GM19025 (cell line): ENCODE results near the gene NPHP3.
A peak's percentile ranks its signal among the peaks of the same experiment; 100 is the strongest.
"Not testable (repeated sequence)": the region's sequence is repeated elsewhere in the genome, so short reads cannot be mapped to it uniquely, and the experiment has no call there.

Experiments
- ATAC-seq: cut with Tn5 transposase; IDR thresholded peaks from one replicate; pipeline ENCODE4 v1.9.1; 2021; ENCODE audit warnings: mild to moderate bottlenecking, low read depth, moderate library complexity; ENCODE audit not compliant: unreplicated experiment

Gene NPHP3

DNA sequence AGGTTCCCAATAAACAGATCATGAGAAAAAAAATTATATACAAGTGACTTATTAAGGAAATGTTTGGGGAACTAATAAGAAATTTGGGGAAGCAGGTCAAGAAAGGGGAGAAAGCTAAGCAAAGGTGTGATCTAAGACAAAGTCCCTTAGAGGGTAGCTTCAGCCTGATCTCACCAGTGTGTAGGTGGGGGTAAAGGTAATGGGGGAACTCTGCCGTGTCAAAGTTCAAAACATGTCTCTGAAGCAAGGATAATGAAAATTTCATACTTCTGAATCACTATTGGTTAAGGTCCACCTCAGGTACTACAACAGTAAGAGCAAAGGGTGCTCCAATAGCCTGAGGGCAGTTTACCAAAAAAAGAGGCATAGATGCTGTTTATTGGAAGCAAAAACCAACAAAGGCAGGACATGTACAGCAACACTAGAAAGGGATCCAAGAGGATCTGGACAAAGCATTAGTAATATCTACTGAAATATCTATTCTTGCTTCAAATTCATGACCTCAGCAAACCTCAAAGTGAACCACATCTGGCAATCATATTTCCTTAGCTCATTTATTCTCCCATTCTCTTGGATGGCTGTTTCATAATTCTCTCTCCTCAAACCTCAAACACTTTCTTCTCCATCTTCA, 69.5 kb downstream of the NPHP3 start:
- ATAC-seq, result no peak

DNA sequence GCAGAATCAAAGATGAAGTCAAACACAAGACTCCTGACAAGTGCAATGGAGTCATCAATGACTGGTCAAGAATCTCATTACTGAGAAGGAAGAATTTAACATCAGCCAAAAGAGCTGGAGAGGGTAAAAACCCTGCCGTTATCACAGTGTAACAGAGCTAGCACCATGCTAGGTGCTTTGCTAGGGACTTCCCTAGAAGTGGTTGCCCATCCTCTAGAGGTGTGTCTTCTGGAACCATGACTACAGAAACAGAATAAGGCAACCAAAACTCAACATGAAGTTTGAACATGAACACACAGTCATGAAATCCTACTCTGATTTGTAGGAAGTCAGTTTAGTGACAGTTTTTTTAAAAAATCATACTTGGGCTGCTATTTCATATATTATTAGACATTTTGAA, 72.1 kb downstream of the NPHP3 start:
- ATAC-seq, result peak; percentile 46

DNA sequence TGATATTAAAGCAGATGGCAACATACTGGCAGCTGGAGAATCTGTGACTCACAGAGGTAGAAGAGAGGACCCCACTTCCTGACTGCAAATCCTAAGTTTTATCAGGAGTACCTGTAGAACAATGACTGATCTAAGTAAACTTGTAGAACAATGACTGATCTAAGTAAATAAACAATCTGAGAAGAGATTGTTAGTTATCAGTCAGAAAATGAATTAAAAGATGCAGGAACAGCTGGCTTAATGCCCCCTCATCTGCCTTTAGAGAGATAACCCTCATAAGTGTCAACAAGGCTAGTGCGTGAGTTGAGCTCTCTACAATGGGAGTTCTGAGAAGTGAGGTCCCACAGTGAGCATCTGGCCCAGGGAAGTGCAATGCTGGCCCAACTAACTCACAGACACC, 77.2 kb downstream of the NPHP3 start:
- ATAC-seq, result no peak

DNA sequence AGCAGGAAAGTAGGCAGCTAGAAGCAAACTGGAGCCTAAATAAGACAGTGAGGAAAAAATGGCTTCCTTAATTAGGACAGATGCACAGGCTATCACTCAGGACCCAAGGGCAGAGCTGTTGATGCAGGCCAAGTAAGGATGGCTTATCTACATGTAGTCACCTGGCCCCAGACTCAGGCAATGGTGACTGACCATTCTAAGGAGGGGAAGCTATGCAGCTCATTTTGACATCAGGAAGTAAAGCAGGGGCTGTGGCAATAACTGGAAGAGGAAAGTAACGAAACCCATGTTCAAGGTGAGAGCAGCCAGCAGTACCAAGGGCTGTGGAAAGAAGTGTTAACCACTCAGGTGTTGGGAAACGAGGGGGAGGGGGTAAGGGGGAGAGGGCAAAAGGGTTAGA, 78.8 kb downstream of the NPHP3 start:
- no peak for ATAC-seq

DNA sequence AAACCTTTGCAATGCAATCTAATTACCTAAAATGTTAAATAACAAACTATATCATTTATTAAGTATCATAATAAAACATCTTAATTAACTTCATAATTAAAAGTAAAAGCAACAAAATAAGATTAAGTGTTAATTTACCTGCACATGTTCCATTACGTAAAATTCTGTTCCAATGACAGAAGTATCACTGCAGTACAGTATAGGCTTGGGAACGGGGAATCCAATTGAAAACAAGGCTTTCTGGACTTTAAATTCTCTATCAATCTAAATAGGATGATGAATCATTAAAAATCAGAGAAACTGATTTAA, 79.7 kb downstream of the NPHP3 start:
- no peak for ATAC-seq

DNA sequence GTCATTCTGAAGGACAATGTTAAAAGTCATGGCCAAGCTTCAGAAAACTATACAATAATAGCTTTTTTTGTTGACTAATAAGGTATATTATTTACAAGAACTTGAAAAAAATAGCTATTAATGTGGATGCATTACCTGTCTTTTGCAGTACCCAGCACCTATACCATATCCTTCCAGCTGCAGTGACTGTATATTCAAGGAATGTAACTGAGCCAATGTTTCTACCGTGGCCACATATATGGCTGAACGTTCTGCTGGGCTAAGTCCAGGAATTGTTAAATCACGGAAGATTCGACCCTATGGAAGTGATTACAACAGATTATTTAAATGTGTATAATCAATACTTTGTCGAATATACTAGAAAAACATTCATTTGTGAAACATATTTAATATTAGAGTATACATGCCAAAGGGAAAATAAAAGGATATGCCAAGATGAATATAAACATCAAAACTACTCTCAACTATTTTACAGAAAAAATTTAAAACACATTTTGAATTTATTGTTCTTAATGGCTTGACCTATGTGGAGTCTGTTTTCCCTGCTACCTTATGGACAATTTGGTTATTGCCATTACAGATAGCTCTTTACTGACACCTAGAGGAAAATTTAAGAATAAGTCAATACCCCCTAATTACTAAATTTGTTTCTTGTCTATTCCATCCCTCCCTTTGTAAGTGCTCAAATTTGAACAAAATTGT, 80.2 kb downstream of the NPHP3 start:
- ATAC-seq, result no peak

DNA sequence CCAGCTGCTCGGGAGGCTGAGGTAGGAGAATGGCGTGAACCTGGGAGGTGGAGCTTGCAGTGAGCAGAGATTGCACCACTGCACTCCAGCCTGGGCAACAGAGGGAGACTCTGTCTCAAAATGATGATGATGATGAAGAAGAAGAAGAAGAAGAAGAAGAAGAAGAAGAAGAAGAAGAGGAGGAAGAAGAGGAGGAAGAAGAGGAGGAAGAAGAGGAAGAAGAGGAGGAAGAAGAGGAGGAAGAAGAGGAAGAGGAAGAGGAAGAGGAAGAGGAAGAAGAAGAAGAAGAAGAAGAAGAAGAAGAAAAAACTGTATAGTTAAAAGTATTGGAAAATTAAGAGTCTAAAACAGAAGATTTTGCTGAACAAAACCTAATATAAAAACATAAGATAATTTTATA, 80.8 kb downstream of the NPHP3 start:
- not testable (repeated sequence) for ATAC-seq

DNA sequence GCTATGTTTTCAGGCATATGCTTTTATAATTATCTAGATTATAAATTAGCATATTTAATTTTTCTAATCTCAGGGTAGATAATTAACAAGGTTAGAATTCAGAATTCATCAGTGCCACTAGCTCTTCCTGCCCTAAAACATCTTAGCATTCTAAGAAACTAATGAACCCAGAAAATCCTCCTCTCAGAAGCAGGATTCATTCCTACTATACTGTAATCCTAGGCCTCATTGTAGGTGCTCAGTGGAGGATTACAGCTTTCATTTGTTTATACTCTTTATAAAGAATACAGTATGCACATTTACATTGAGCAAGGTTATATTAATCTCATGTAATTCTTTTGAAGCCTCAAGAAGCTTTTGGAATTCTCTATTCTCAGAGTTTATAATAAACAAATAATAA, 83.5 kb downstream of the NPHP3 start:
- ATAC-seq, result no peak

DNA sequence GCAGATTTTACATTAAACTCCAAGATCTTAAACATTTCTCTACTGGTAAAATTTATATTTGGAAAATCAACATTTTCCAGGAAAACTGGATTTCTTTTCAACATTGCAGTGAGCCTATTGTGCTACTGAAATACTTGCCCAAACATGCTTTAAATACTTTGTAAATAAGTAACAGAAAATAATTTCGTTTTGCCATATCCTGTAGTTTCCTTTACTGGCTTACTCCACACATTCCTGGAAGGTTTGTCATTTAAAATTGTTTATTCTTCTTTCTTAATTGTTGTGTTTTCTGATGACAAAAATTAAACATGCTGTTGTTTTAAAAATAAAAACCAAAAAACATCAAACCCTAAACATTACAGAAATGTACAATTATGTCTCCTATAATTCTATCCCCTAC, 84.6 kb downstream of the NPHP3 start:
- no peak for ATAC-seq

DNA sequence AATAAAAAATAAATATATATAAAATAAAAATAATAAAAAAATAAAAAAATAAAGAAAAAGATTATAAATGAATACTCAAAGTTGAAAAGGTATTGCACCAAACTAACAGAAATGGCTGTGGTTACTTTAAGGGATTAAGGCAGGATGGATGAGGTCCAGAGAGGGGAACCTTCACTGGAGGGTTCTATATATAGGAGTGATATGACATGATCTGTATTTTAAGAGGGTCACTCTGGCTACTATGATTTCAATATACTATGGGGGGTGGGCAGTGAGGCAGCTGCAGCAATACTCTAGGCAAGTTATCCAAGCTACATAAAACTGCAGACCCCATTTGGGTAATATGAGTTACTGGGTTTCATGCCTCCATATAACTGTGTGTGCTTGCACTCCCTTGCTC, 87.2 kb downstream of the NPHP3 start:
- no peak for ATAC-seq
